Panc1 (cell line): ENCODE results near the gene FBXL17. TPM values are rescaled to one million over a fixed set of nuclear protein-coding genes. Genes with fewer than 3 reads are reported as not detected.

Experiments used
- ATAC-seq: fragments of 200-7000 bp; cut with Tn5 transposase; 2 replicates; pipeline ENCODE4 v1.9.1; 2020; ENCODE audit warnings: mild to moderate bottlenecking, moderate library complexity
- BruUV-seq: library from RNA; stranded (reverse); fragments of 400-500 nt; replicated peaks from 2 replicates; lab custom pipeline; 2021; lab: Mats Ljungman, UMichigan
- CTCF ChIA-PET: fragments of 300-600 bp; sonication (Branson Sonifier 250); formaldehyde crosslinking; loops from one replicate; lab custom pipeline; 2022; ENCODE audit warnings: antibody characterized with exemption; lab: Charles Lee
- POLR2A ChIA-PET: fragments of 300-600 bp; sonication (Branson Sonifier 250); formaldehyde crosslinking; loops from one replicate; lab custom pipeline; 2022; ENCODE audit warnings: antibody characterized with exemption; lab: Charles Lee
- DNase-seq: peaks from one replicate; pipeline ENCODE4 v3.0.0-alpha.2; 2010; ENCODE audit warnings: low read depth, low spot score
- H3K27ac ChIP-seq: 2 replicates; pipeline ENCODE4 v1.5.1; 2011; ENCODE audit warnings: mild to moderate bottlenecking, low read length, inconsistent platforms
- H3K27me3 ChIP-seq: fragments of 200-500 bp; sonication (Bioruptor generic); 2 replicates; pipeline ENCODE4 v1.6.0; 2014; ENCODE audit warnings: low read length, inconsistent platforms; ENCODE audit not compliant: control insufficient read depth, insufficient read depth
- H3K36me3 ChIP-seq: fragments of 200-500 bp; sonication (Bioruptor generic); 2 replicates; pipeline ENCODE4 v1.5.1; 2014; ENCODE audit warnings: inconsistent platforms, mild to moderate bottlenecking, low read length, moderate library complexity; ENCODE audit not compliant: control insufficient read depth, insufficient read depth
- H3K4me1 ChIP-seq: 2 replicates; pipeline ENCODE4 v1.5.1; 2011; ENCODE audit warnings: inconsistent platforms, mild to moderate bottlenecking, low read length, moderate library complexity; ENCODE audit not compliant: control insufficient read depth, insufficient read depth
- H3K4me3 ChIP-seq, 2 experiments: 2 replicates each; pipeline ENCODE4 v1.5.1; 2011 to 2012; ENCODE audit warnings: low read depth in 2 of 2, low read length in 2 of 2, mild to moderate bottlenecking in 2 of 2, inconsistent platforms in 1 of 2, moderate library complexity in 1 of 2
- H3K9me3 ChIP-seq: fragments of 200-500 bp; sonication (Bioruptor generic); 2 replicates; pipeline ENCODE4 v1.5.1; 2014; ENCODE audit warnings: low read depth, mild to moderate bottlenecking, inconsistent platforms, low read length, moderate library complexity; ENCODE audit not compliant: control insufficient read depth, insufficient read depth
- POLR2AphosphoS5 ChIP-seq: IDR thresholded peaks from 2 replicates; pipeline ENCODE4 v1.6.1; 2012; ENCODE audit warnings: mild to moderate bottlenecking, low read depth, low read length, moderate library complexity
- REST ChIP-seq, 2 experiments: IDR thresholded peaks; 2 replicates each; pipeline ENCODE4 v1.6.1; 2011 to 2012; ENCODE audit warnings: low read depth in 2 of 2, control low read depth in 1 of 2, low read length in 1 of 2, mild to moderate bottlenecking in 1 of 2, moderate library complexity in 1 of 2; ENCODE audit not compliant: insufficient read depth in 1 of 2
- SIN3A ChIP-seq: IDR thresholded peaks from 2 replicates; pipeline ENCODE4 v1.6.1; 2012; ENCODE audit warnings: low read depth, mild to moderate bottlenecking, low read length, moderate library complexity, borderline replicate concordance; ENCODE audit not compliant: insufficient read depth
- TCF7L2 ChIP-seq: IDR thresholded peaks from 2 replicates; pipeline ENCODE4 v1.6.1; 2011; ENCODE audit warnings: mild to moderate bottlenecking, low read depth, low read length, inconsistent platforms
- in situ Hi-C: cut with HindIII; loops from 2 replicates; pipeline ENCODE4 v1.10.0; 2016; ENCODE audit warnings: low sequenced_read_pairs, low pct_unique_long_range_greater_than_20kb
- intact Hi-C: fragments of 100-400 bp; cut with micrococcal nuclease; formaldehyde crosslinking; loops from one replicate; pipeline ENCODE4 v1.10.0; 2022; ENCODE audit not compliant: unreplicated experiment
- total RNA-seq: library from RNA; stranded (reverse); gene quantifications from one replicate; pipeline ENCODE4 v1.2.1, GENCODE V29; 2021; ENCODE audit not compliant: unreplicated experiment
- TF ChIP-seq, protein P1 (sequence below): fragments of 450-650 bp; IDR thresholded peaks from 2 replicates; pipeline ENCODE4 v1.5.1; 2017; ENCODE audit warnings: mild to moderate bottlenecking

FBXL17 gene
- total RNA-seq, 1 experiment from 2014 or later = 17.4 TPM

GRCh38 chr5:107876906-107877305 is 505.0 kb downstream of the FBXL17 start:
- in situ Hi-C loops = no loop called here
- ATAC-seq = no peak
- POLR2A ChIA-PET = no interaction called here

GRCh38 chr5:107876261-107876660 is 505.6 kb downstream of the FBXL17 start:
- ChIA-PET POLR2A (no interaction called here), CTCF (no interaction called here)
- BruUV-seq = no TSS peak
- no peaks in the 10 kb centered on the region for H3K27me3 ChIP-seq
- no peak overlapping the region for H3K27ac ChIP-seq
- H3K36me3 ChIP-seq = no peaks in the 10 kb centered on the region
- ATAC-seq (no peak), DNase-seq (no peak)
- in situ Hi-C loops = no loop called here
- TF ChIP-seq REST (IDR thresholded peaks at IDR 0.05; ENCODE audit: insufficient read depth in 1 of 2, low read depth in 2 of 2, low read length in 1 of 2) (no peak), TCF7L2 (no peak), POLR2AphosphoS5 (no peak), SIN3A (no peak)
- TF ChIP-seq, protein P1, sequence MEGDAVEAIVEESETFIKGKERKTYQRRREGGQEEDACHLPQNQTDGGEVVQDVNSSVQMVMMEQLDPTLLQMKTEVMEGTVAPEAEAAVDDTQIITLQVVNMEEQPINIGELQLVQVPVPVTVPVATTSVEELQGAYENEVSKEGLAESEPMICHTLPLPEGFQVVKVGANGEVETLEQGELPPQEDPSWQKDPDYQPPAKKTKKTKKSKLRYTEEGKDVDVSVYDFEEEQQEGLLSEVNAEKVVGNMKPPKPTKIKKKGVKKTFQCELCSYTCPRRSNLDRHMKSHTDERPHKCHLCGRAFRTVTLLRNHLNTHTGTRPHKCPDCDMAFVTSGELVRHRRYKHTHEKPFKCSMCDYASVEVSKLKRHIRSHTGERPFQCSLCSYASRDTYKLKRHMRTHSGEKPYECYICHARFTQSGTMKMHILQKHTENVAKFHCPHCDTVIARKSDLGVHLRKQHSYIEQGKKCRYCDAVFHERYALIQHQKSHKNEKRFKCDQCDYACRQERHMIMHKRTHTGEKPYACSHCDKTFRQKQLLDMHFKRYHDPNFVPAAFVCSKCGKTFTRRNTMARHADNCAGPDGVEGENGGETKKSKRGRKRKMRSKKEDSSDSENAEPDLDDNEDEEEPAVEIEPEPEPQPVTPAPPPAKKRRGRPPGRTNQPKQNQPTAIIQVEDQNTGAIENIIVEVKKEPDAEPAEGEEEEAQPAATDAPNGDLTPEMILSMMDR = no peak
- H3K4me1 ChIP-seq = no peaks in the 10 kb centered on the region
- no peaks in the 10 kb centered on the region for H3K9me3 ChIP-seq
- no peak overlapping the region for H3K4me3 ChIP-seq
- intact Hi-C loops = no loop called here

More at GRCh38 chr5:107876906-107877305, 505.0 kb downstream of the FBXL17 start:
- no TSS peak for BruUV-seq
- CTCF ChIA-PET = no interaction called here
- TF ChIP-seq REST (IDR thresholded peaks at IDR 0.05; ENCODE audit: insufficient read depth in 1 of 2, low read depth in 2 of 2, low read length in 1 of 2) = no peak
- TF ChIP-seq, protein P1 = no peak
- TF ChIP-seq SIN3A = no peak
- TF ChIP-seq POLR2AphosphoS5 = no peak
- TF ChIP-seq TCF7L2 = no peak
- H3K27ac ChIP-seq = no peak overlapping the region
- intact Hi-C loops = no loop called here
- no peaks in the 10 kb centered on the region for H3K9me3 ChIP-seq
- no peak for DNase-seq
- H3K4me1 ChIP-seq = no peaks in the 10 kb centered on the region
- no peaks in the 10 kb centered on the region for H3K36me3 ChIP-seq
- H3K4me3 ChIP-seq = no peak overlapping the region
- H3K27me3 ChIP-seq = no peaks in the 10 kb centered on the region
